Skeletal muscle satellite cell (primary cell): Measurements from ENCODE around the gene HDAC5.

Experiments used
- H3K27me3 ChIP-seq: 2 replicates; pipeline ENCODE4 v1.7.0; 2013; ENCODE audit warnings: low read length; ENCODE audit not compliant: control insufficient read depth, insufficient read depth
- H3K36me3 ChIP-seq: 2 replicates; pipeline ENCODE4 v1.7.0; 2013; ENCODE audit warnings: mild to moderate bottlenecking, control low read depth, low read length; ENCODE audit not compliant: insufficient read depth
- H3K4me1 ChIP-seq: 2 replicates; pipeline ENCODE4 v1.7.0; 2013; ENCODE audit warnings: low read length; ENCODE audit not compliant: control insufficient read depth, insufficient read depth
- H3K4me2 ChIP-seq: 2 replicates; pipeline ENCODE4 v1.7.0; 2013; ENCODE audit warnings: mild to moderate bottlenecking, low read length
- H3K4me3 ChIP-seq: 2 replicates; pipeline ENCODE4 v1.7.0; 2013; ENCODE audit warnings: low read length
- H3K9ac ChIP-seq: 2 replicates; pipeline ENCODE4 v1.7.0; 2013; ENCODE audit warnings: mild to moderate bottlenecking, low read depth, low read length, moderate library complexity
- H3K9me3 ChIP-seq: replicated peaks from 2 replicates; pipeline ENCODE4 v1.7.0; 2013; ENCODE audit warnings: mild to moderate bottlenecking, control low read depth, low read length

HDAC5 gene

GRCh38 chr17:44092051-44092450, 31.4 kb downstream of the HDAC5 start:
- Histone ChIP-seq H3K9me3 (no peaks in the 10 kb centered on the region), H3K4me1 (peaks cover 39% of the 10 kb centered on the region), H3K4me2 (no peak overlapping the region), H3K9ac (no peak overlapping the region), H3K4me3 (no peak overlapping the region), H3K36me3 (peaks cover 7% of the 10 kb centered on the region), H3K27me3 (no peaks in the 10 kb centered on the region)

- Histone ChIP-seq H3K27me3 (no peaks in the 10 kb centered on the region), H3K36me3 (peaks cover 7% of the 10 kb centered on the region), H3K9me3 (no peaks in the 10 kb centered on the region), H3K4me1 (peaks cover 36% of the 10 kb centered on the region), H3K9ac (no peak overlapping the region), H3K4me2 (no peak overlapping the region), H3K4me3 (no peak overlapping the region)
Measured at GRCh38 chr17:44091200-44091997, 32.0 kb downstream of the HDAC5 start.

- Histone ChIP-seq H3K4me2 (no peak overlapping the region), H3K4me1 (peaks cover 18% of the 10 kb centered on the region), H3K4me3 (no peak overlapping the region), H3K36me3 (peaks cover 7% of the 10 kb centered on the region), H3K9ac (no peak overlapping the region), H3K9me3 (no peaks in the 10 kb centered on the region), H3K27me3 (no peaks in the 10 kb centered on the region)
Measured at GRCh38 chr17:44088254-44088653, 35.2 kb downstream of the HDAC5 start.

- no peaks in the 10 kb centered on the region for H3K9me3 ChIP-seq
- H3K4me1 ChIP-seq = peaks cover 20% of the 10 kb centered on the region
- H3K4me2 ChIP-seq = peak overlapping the region; percentile 64
- peaks cover 11% of the 10 kb centered on the region for H3K36me3 ChIP-seq
- H3K9ac ChIP-seq = peak overlapping the region; percentile 61
- no peaks in the 10 kb centered on the region for H3K27me3 ChIP-seq
- peak overlapping the region; percentile 48 for H3K4me3 ChIP-seq
Measured at GRCh38 chr17:44087319-44087718, 36.1 kb downstream of the HDAC5 start.

GRCh38 chr17:44086364-44087311, 36.8 kb downstream of the HDAC5 start:
- Histone ChIP-seq H3K27me3 (no peaks in the 10 kb centered on the region), H3K9me3 (no peaks in the 10 kb centered on the region), H3K9ac (peak overlapping the region; percentile 61), H3K4me3 (peak overlapping the region; percentile 48), H3K36me3 (peaks cover 18% of the 10 kb centered on the region), H3K4me2 (peak overlapping the region; percentile 66), H3K4me1 (peaks cover 27% of the 10 kb centered on the region)

- no peak overlapping the region for H3K4me3 ChIP-seq
- H3K9ac ChIP-seq = peak overlapping the region; percentile 47
- peaks cover 29% of the 10 kb centered on the region for H3K4me1 ChIP-seq
- no peaks in the 10 kb centered on the region for H3K27me3 ChIP-seq
- H3K9me3 ChIP-seq = no peaks in the 10 kb centered on the region
- peak overlapping the region; percentile 66 for H3K4me2 ChIP-seq
- H3K36me3 ChIP-seq = peaks cover 19% of the 10 kb centered on the region
Measured at GRCh38 chr17:44085908-44086307, 37.5 kb downstream of the HDAC5 start.

- no peaks in the 10 kb centered on the region for H3K27me3 ChIP-seq
- H3K4me3 ChIP-seq = no peak overlapping the region
- no peaks in the 10 kb centered on the region for H3K9me3 ChIP-seq
- peaks cover 29% of the 10 kb centered on the region for H3K4me1 ChIP-seq
- no peak overlapping the region for H3K4me2 ChIP-seq
- H3K36me3 ChIP-seq = peaks cover 19% of the 10 kb centered on the region
- no peak overlapping the region for H3K9ac ChIP-seq
Measured at GRCh38 chr17:44084921-44085320, 38.5 kb downstream of the HDAC5 start.

GRCh38 chr17:44084131-44084538, 39.3 kb downstream of the HDAC5 start:
- Histone ChIP-seq H3K36me3 (peaks cover 19% of the 10 kb centered on the region), H3K4me2 (no peak overlapping the region), H3K4me1 (peaks cover 29% of the 10 kb centered on the region), H3K4me3 (no peak overlapping the region), H3K27me3 (no peaks in the 10 kb centered on the region), H3K9me3 (no peaks in the 10 kb centered on the region), H3K9ac (no peak overlapping the region)

GRCh38 chr17:44083250-44083849, 40.1 kb downstream of the HDAC5 start:
- peaks cover 26% of the 10 kb centered on the region for H3K36me3 ChIP-seq
- no peaks in the 10 kb centered on the region for H3K27me3 ChIP-seq
- no peak overlapping the region for H3K4me2 ChIP-seq
- H3K4me1 ChIP-seq = peaks cover 29% of the 10 kb centered on the region
- no peak overlapping the region for H3K9ac ChIP-seq
- no peaks in the 10 kb centered on the region for H3K9me3 ChIP-seq
- H3K4me3 ChIP-seq = no peak overlapping the region

GRCh38 chr17:44082256-44082927, 41.0 kb downstream of the HDAC5 start:
- Histone ChIP-seq H3K27me3 (no peaks in the 10 kb centered on the region), H3K4me1 (peaks cover 26% of the 10 kb centered on the region), H3K4me2 (no peak overlapping the region), H3K36me3 (peaks cover 29% of the 10 kb centered on the region), H3K9me3 (no peaks in the 10 kb centered on the region), H3K9ac (no peak overlapping the region), H3K4me3 (no peak overlapping the region)

GRCh38 chr17:44081681-44082080, 41.8 kb downstream of the HDAC5 start:
- no peak overlapping the region for H3K4me2 ChIP-seq
- H3K4me3 ChIP-seq = no peak overlapping the region
- no peaks in the 10 kb centered on the region for H3K27me3 ChIP-seq
- no peak overlapping the region for H3K9ac ChIP-seq
- no peaks in the 10 kb centered on the region for H3K9me3 ChIP-seq
- H3K36me3 ChIP-seq = peaks cover 36% of the 10 kb centered on the region
- H3K4me1 ChIP-seq = peaks cover 21% of the 10 kb centered on the region
